Mesenchymal stem cell (in vitro differentiated cells and primary cell): ENCODE data around the gene ZIC2.

Source experiments
- DNase-seq: peaks from one replicate; pipeline ENCODE4 v3.0.0-alpha.2; 2013
- H2AFZ ChIP-seq: one replicate; pipeline ENCODE4 v1.6.1; 2013; ENCODE audit warnings: low read depth, mild to moderate bottlenecking, control low read depth, inconsistent platforms, low read length, moderate library complexity
- H2AK5ac ChIP-seq: 2 replicates; pipeline ENCODE4 v1.6.1; 2013; ENCODE audit warnings: low read length, moderate library complexity, mild to moderate bottlenecking, inconsistent platforms; ENCODE audit not compliant: severe bottlenecking
- H2BK120ac ChIP-seq: one replicate; pipeline ENCODE4 v1.6.1; 2013; ENCODE audit warnings: low read depth, mild to moderate bottlenecking, inconsistent platforms, low read length, moderate library complexity
- H2BK12ac ChIP-seq, 2 experiments: one replicate each; pipeline ENCODE4 v1.6.1; 2013; ENCODE audit warnings: inconsistent platforms in 2 of 2, low read length in 2 of 2, mild to moderate bottlenecking in 2 of 2, moderate library complexity in 2 of 2, control low read depth in 1 of 2
- H2BK15ac ChIP-seq: one replicate; pipeline ENCODE4 v1.6.1; 2013; ENCODE audit warnings: mild to moderate bottlenecking, low read depth, inconsistent platforms; ENCODE audit not compliant: poor library complexity, severe bottlenecking
- H2BK5ac ChIP-seq: 2 replicates; pipeline ENCODE4 v1.6.1; 2013; ENCODE audit warnings: low read depth, mild to moderate bottlenecking, low read length, control low read depth, inconsistent platforms; ENCODE audit not compliant: poor library complexity, severe bottlenecking
- H3K14ac ChIP-seq, 2 experiments: one replicate each; pipeline ENCODE4 v1.6.1; 2013; ENCODE audit warnings: inconsistent platforms in 2 of 2, low read length in 2 of 2, control low read depth in 1 of 2, mild to moderate bottlenecking in 1 of 2, moderate library complexity in 1 of 2
- H3K18ac ChIP-seq, 2 experiments: one replicate each; pipeline ENCODE4 v1.6.1; 2013; ENCODE audit warnings: inconsistent platforms in 2 of 2, low read length in 2 of 2, control low read depth in 1 of 2, low read depth in 1 of 2, mild to moderate bottlenecking in 1 of 2
- H3K23ac ChIP-seq, 2 experiments: one replicate each; pipeline ENCODE4 v1.6.1; 2013; ENCODE audit warnings: inconsistent platforms in 2 of 2, low read length in 2 of 2, mild to moderate bottlenecking in 2 of 2, moderate library complexity in 2 of 2, control low read depth in 1 of 2
- H3K27ac ChIP-seq: 2 replicates; pipeline ENCODE4 v1.5.1; 2013; ENCODE audit warnings: mild to moderate bottlenecking, moderate library complexity, low read length, control low read depth, inconsistent platforms; ENCODE audit not compliant: poor library complexity, severe bottlenecking
- H3K27me3 ChIP-seq, 2 experiments: 2 replicates each; pipeline versions ENCODE4 v1.6.1 to v1.7.0; 2013; ENCODE audit warnings: low read length in 2 of 2, mild to moderate bottlenecking in 2 of 2, moderate library complexity in 2 of 2, control low read depth in 1 of 2, inconsistent platforms in 1 of 2; ENCODE audit not compliant: control insufficient read depth in 1 of 2, insufficient read depth in 1 of 2
- H3K36me3 ChIP-seq, 2 experiments: 2 replicates each; pipeline versions ENCODE4 v1.6.1 to v1.7.0; 2013; ENCODE audit warnings: low read length in 2 of 2, control low read depth in 1 of 2, inconsistent platforms in 1 of 2, low read depth in 1 of 2, mild to moderate bottlenecking in 1 of 2; ENCODE audit not compliant: insufficient read depth in 2 of 2, control insufficient read depth in 1 of 2
- H3K4ac ChIP-seq, 2 experiments: one replicate each; pipeline ENCODE4 v1.6.1; 2013; ENCODE audit warnings: inconsistent platforms in 2 of 2, low read length in 2 of 2, mild to moderate bottlenecking in 2 of 2, moderate library complexity in 2 of 2, control low read depth in 1 of 2, low read depth in 1 of 2
- H3K4me1 ChIP-seq: 2 replicates; pipeline ENCODE4 v1.6.1; 2013; ENCODE audit warnings: low read depth, low read length, control low read depth; ENCODE audit not compliant: control insufficient read depth, insufficient read depth
- H3K4me2 ChIP-seq: 2 replicates; pipeline ENCODE4 v1.6.1; 2013; ENCODE audit warnings: low read length, mild to moderate bottlenecking, inconsistent platforms; ENCODE audit not compliant: poor library complexity, severe bottlenecking
- H3K4me3 ChIP-seq, 2 experiments: 2 replicates each; pipeline versions ENCODE4 v1.5.1 to v1.7.0; 2013; ENCODE audit warnings: low read length in 2 of 2, mild to moderate bottlenecking in 2 of 2, control low read depth in 1 of 2, low read depth in 1 of 2; ENCODE audit not compliant: insufficient read depth in 1 of 2
- H3K79me1 ChIP-seq: replicated peaks from 2 replicates; pipeline ENCODE4 v1.6.1; 2013; ENCODE audit warnings: mild to moderate bottlenecking, control low read depth, low read length, inconsistent platforms; ENCODE audit not compliant: poor library complexity, severe bottlenecking
- H3K9ac ChIP-seq: 2 replicates; pipeline ENCODE4 v1.7.0; 2013; ENCODE audit warnings: mild to moderate bottlenecking, low read length, moderate library complexity
- H3K9me3 ChIP-seq: 2 replicates; pipeline ENCODE4 v1.7.0; 2013; ENCODE audit warnings: mild to moderate bottlenecking, low read length; ENCODE audit not compliant: control insufficient read depth
- H4K8ac ChIP-seq: one replicate; pipeline ENCODE4 v1.6.1; 2013; ENCODE audit warnings: inconsistent platforms, mild to moderate bottlenecking, low read length, moderate library complexity
- H4K91ac ChIP-seq: one replicate; pipeline ENCODE4 v1.6.1; 2013; ENCODE audit warnings: mild to moderate bottlenecking, low read length, inconsistent platforms
- WGBS: methylation state at CpG from one replicate; pipeline ENCODE4 v1.1.7; 2013; ENCODE audit warnings: mixed read lengths; 5-methylcytosine and 5-hydroxymethylcytosine counted together

The ZIC2 gene

GRCh38 chr13:99993660-99994637, 12.4 kb downstream of the ZIC2 start:
- WGBS = 0% methylated on average over 4 of the region's 9 CpGs
- H3K4me1 ChIP-seq = peaks cover 30% of the 10 kb centered on the region
- H3K27me3 ChIP-seq = peaks cover 0 to 100% of the 10 kb centered on the region in 2 experiments

DNA sequence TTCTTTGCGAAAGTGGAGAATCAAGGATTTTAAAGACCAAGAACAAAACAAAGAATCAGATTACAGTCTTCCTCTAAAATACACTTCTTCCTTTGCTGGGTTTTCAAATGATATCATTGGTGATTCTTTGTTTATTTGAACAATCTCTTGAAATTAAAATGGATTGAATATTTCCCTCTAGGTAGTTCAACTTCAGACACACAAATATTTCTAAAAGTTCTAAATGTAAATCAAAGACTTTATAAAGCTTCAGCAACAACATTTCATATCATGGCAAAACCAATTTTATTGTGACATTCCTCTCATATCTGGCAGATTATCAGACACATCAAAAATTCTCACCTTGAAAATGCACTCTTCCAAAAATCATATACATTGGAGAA, 13.0 kb downstream of the ZIC2 start:
- Histone ChIP-seq H4K8ac (no peak overlapping the region), H2BK12ac (no peak overlapping the region), H3K4me3 (no peak overlapping the region), H2BK5ac (no peak overlapping the region), H3K27ac (no peak overlapping the region), H3K4ac (no peak overlapping the region), H2BK15ac (no peak overlapping the region), H3K18ac (no peak overlapping the region), H3K9me3 (peaks cover 18% of the 10 kb centered on the region), H2BK120ac (no peak overlapping the region), H2AFZ (no peak overlapping the region), H3K4me1 (peaks cover 25% of the 10 kb centered on the region), H4K91ac (no peak overlapping the region), H3K4me2 (no peak overlapping the region), H3K27me3 (peaks cover 0 to 98% of the 10 kb centered on the region in 2 experiments), H2AK5ac (no peak overlapping the region), H3K9ac (no peak overlapping the region), H3K23ac (no peak overlapping the region), H3K79me1 (peaks cover 4% of the 10 kb centered on the region), H3K14ac (no peak overlapping the region), H3K36me3 (no peaks in the 10 kb centered on the region)
- no peak for DNase-seq
- no CpG with 5 or more reads among the region's 1 CpG for WGBS

More at GRCh38 chr13:99993660-99994637, 12.4 kb downstream of the ZIC2 start:
- peak overlapping the region; percentile 83 for H2BK5ac ChIP-seq
- H3K23ac ChIP-seq = no peak overlapping the region
- H2AK5ac ChIP-seq = peak overlapping the region; percentile 58
- no peaks in the 10 kb centered on the region for H3K36me3 ChIP-seq
- H3K18ac ChIP-seq = no peak overlapping the region
- H3K4ac ChIP-seq = no peak overlapping the region
- H2BK120ac ChIP-seq = no peak overlapping the region
- H3K9me3 ChIP-seq = peaks cover 18% of the 10 kb centered on the region
- H3K4me3 ChIP-seq = no peak overlapping the region
- peaks cover 4% of the 10 kb centered on the region for H3K79me1 ChIP-seq
- H2AFZ ChIP-seq = no peak overlapping the region
- H2BK12ac ChIP-seq = no peak overlapping the region
- DNase-seq = no peak
- H4K91ac ChIP-seq = no peak overlapping the region
- no peak overlapping the region for H3K14ac ChIP-seq
- no peak overlapping the region for H2BK15ac ChIP-seq
- no peak overlapping the region for H4K8ac ChIP-seq
- H3K4me2 ChIP-seq = peak overlapping the region; percentile 74
- H3K27ac ChIP-seq = peak overlapping the region; percentile 86
- H3K9ac ChIP-seq = no peak overlapping the region

DNA sequence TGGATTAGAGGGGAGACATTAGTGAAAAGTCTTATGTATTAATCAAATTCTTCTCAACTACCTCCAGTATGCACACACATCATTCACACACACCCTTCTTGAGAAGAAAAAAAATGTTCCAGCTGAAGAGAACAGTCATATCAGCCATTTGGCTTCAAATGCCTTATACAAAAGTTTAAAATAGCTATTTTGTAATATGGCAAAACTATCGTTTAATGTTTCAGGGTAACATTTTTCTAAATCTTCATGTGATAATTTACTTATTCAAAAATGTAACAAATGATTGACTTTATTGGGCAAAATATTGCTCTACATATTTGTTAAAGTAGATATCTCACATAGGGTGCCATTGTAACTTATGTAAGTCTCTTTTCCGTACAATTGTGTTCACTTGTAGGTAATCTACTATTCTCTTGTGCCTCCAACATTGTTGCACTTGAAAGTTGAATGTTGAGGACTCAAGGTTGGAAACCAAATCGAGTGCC, 13.6 kb downstream of the ZIC2 start:
- H4K8ac ChIP-seq = no peak overlapping the region
- no peak overlapping the region for H2BK12ac ChIP-seq
- no peak overlapping the region for H3K18ac ChIP-seq
- no peak for DNase-seq
- H3K14ac ChIP-seq = no peak overlapping the region
- peak overlapping the region; percentile 32 for H3K4me2 ChIP-seq
- H3K4me3 ChIP-seq = peak overlapping the region in 1 of 2 experiments; percentile 13
- WGBS = 0% methylated on average over 1 of the region's 3 CpGs
- no peak overlapping the region for H2BK5ac ChIP-seq
- H3K9me3 ChIP-seq = peaks cover 18% of the 10 kb centered on the region
- H3K23ac ChIP-seq = no peak overlapping the region
- peaks cover 23% of the 10 kb centered on the region for H3K4me1 ChIP-seq
- peak overlapping the region; percentile 77 for H3K27ac ChIP-seq
- H2AFZ ChIP-seq = no peak overlapping the region
- no peak overlapping the region for H2BK15ac ChIP-seq
- no peak overlapping the region for H4K91ac ChIP-seq
- H2AK5ac ChIP-seq = no peak overlapping the region
- H3K27me3 ChIP-seq = peaks cover 0 to 97% of the 10 kb centered on the region in 2 experiments
- H3K36me3 ChIP-seq = no peaks in the 10 kb centered on the region
- peaks cover 4% of the 10 kb centered on the region for H3K79me1 ChIP-seq
- no peak overlapping the region for H3K4ac ChIP-seq
- no peak overlapping the region for H3K9ac ChIP-seq
- H2BK120ac ChIP-seq = no peak overlapping the region

DNA sequence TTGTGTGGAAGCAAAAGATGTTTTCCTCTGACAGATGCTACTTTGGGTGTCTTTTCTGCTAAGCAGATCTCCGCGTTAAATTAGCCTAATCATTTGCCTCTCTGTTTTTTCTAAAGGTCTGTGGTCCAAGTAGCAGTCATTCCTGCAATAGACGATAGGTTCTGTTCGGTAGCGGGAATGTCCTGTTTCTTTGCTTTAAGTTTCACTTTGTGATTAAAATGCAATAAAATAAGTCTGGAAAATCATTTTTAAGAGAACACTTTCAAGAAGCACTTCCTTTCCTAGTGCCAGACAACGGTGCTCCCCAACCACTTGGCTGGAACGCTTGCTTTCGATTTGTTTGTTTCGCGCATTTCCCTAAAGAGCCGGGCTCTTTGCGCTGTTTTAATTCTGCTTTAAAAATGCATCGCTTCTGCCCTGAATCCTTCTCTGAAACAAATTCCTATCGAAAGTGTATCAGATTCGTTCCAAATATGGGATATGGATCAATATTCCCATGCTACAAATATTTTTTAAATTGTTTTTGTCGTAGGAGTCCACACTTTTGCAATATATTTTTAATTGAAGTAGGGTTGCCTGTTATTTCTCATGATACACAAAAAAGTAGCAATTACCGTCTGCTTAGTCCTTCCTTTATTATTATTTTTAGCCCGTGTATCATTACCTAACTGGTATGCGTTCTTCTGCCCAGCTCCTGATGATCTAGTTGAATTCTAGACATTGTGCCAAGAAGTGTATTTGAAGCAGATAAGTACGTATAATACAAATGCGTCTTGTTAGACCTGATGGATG, 14.2 kb downstream of the ZIC2 start:
- Histone ChIP-seq H3K23ac (no peak overlapping the region), H3K4me3 (peak overlapping the region in 1 of 2 experiments; percentile 13), H3K4me2 (peak overlapping the region; percentile 32), H3K27me3 (peaks cover 0 to 92% of the 10 kb centered on the region in 2 experiments), H3K9ac (no peak overlapping the region), H2BK5ac (no peak overlapping the region), H3K36me3 (no peaks in the 10 kb centered on the region), H4K91ac (no peak overlapping the region), H3K14ac (no peak overlapping the region), H2BK120ac (no peak overlapping the region), H3K27ac (peak overlapping the region; percentile 77), H3K4ac (no peak overlapping the region), H2AFZ (no peak overlapping the region), H4K8ac (no peak overlapping the region), H3K4me1 (peaks cover 18% of the 10 kb centered on the region), H3K79me1 (peaks cover 4% of the 10 kb centered on the region), H3K18ac (no peak overlapping the region), H2BK12ac (no peak overlapping the region), H2AK5ac (no peak overlapping the region), H2BK15ac (no peak overlapping the region), H3K9me3 (peaks cover 18% of the 10 kb centered on the region)
- WGBS = under 1% methylated on average over 10 of the region's 21 CpGs
- peak; percentile 48 for DNase-seq
